Peyer's patch (tissue), 4 donors: ENCODE measurements around the gene NCKAP5.

Experiments used
- CTCF ChIP-seq, 6 experiments: fragments of 450-650 bp in 4 of 6; fragments of 200-600 bp in 2 of 6; sonication (generic) in 1 of 6; IDR thresholded peaks; one replicate each; pipeline ENCODE4 v1.5.1; 2017 to 2019; ENCODE audit warnings: antibody characterized with exemption in 6 of 6, mild to moderate bottlenecking in 3 of 6, moderate library complexity in 1 of 6
- POLR2A ChIP-seq, 2 donors: fragments of 450-650 bp; IDR thresholded peaks; one replicate each; pipeline ENCODE4 v1.5.1; 2017; ENCODE audit warnings: antibody characterized with exemption in 2 of 2, mild to moderate bottlenecking in 2 of 2, moderate library complexity in 2 of 2

GRCh38 chr2:133110201-133110600, 458.1 kb downstream of the NCKAP5 start:
- no peak for TF ChIP-seq POLR2A (IDR thresholded peaks at IDR 0.05)
- TF ChIP-seq CTCF (IDR thresholded peaks at IDR 0.05), result no peak
